Activated CD8-positive, alpha-beta memory T cell treated with anti-CD3 and anti-CD28 coated beads, Interleukin-2, amount 50 U/mL, for 48 hours (primary cell): ENCODE results near the gene ETF1.
"Not testable (repeated sequence)": the region's sequence is repeated elsewhere in the genome, so short reads cannot be mapped to it uniquely, and the experiment has no call there.

Experiments used
- DNase-seq: peaks from one replicate; pipeline ENCODE4 v3.0.0-alpha.2; 2020

The ETF1 gene

GRCh38 chr5:138528208-138528607, 14.8 kb downstream of the ETF1 start:
- DNase-seq, result no peak

- DNase-seq, result no peak
Observed at GRCh38 chr5:138527170-138527569, 15.9 kb downstream of the ETF1 start.

GRCh38 chr5:138523406-138523805, 19.6 kb downstream of the ETF1 start:
- no peak for DNase-seq

- DNase-seq, result no peak
Observed at GRCh38 chr5:138520971-138521370, 22.1 kb downstream of the ETF1 start.

- no peak for DNase-seq
Observed at GRCh38 chr5:138517437-138517836, 25.6 kb downstream of the ETF1 start.

- DNase-seq, result no peak
Observed at GRCh38 chr5:138515556-138516245, 27.3 kb downstream of the ETF1 start.

GRCh38 chr5:138514021-138514420, 29.0 kb downstream of the ETF1 start:
- no peak for DNase-seq

- no peak for DNase-seq
Observed at GRCh38 chr5:138508958-138509357, 34.1 kb downstream of the ETF1 start.

- not testable (repeated sequence) for DNase-seq
Observed at GRCh38 chr5:138507485-138507884, 35.6 kb downstream of the ETF1 start.

GRCh38 chr5:138506370-138507306, 36.4 kb downstream of the ETF1 start:
- DNase-seq, result no peak

GRCh38 chr5:138504799-138505198, 38.2 kb downstream of the ETF1 start:
- no peak for DNase-seq

GRCh38 chr5:138503487-138504270, 39.4 kb downstream of the ETF1 start:
- DNase-seq, result no peak

- no peak for DNase-seq
Observed at GRCh38 chr5:138502521-138502920, 40.5 kb downstream of the ETF1 start.

GRCh38 chr5:138502121-138502520, 40.9 kb downstream of the ETF1 start:
- no peak for DNase-seq

GRCh38 chr5:138498376-138498775, 44.7 kb downstream of the ETF1 start:
- DNase-seq, result no peak

GRCh38 chr5:138495351-138495750, 47.7 kb downstream of the ETF1 start:
- DNase-seq, result no peak

GRCh38 chr5:138492560-138493045, 50.4 kb downstream of the ETF1 start:
- no peak for DNase-seq

GRCh38 chr5:138491669-138492559, 51.1 kb downstream of the ETF1 start:
- peak; percentile 88 for DNase-seq

- DNase-seq, result no peak
Observed at GRCh38 chr5:138491284-138491648, 51.8 kb downstream of the ETF1 start.

GRCh38 chr5:138490648-138491283, 52.3 kb downstream of the ETF1 start:
- no peak for DNase-seq

GRCh38 chr5:138489683-138490061, 53.4 kb downstream of the ETF1 start:
- DNase-seq, result no peak

GRCh38 chr5:138488481-138488945, 54.5 kb downstream of the ETF1 start:
- DNase-seq, result no peak
